Measurements from ENCODE around the gene CTTNBP2NL.

The CTTNBP2NL gene

GRCh38 chr1:112383759-112384370 lies 12.1 kb upstream of the CTTNBP2NL start:
- Histone ChIP-seq H2AK5ac (ENCODE audit: low read length) (no peak overlapping the region), H3K4me1 (ENCODE audit: control insufficient read depth, low read depth, low read length) (peaks cover 5% of the 10 kb centered on the region), H3K79me2 (ENCODE audit: control insufficient read depth, insufficient read depth, low read length) (no peaks in the 10 kb centered on the region), H3K4ac (ENCODE audit: low read depth, low read length) (no peak overlapping the region), H3K23ac (ENCODE audit: low read length) (no peak overlapping the region), H3K4me2 (ENCODE audit: low read length) (no peak overlapping the region), H2BK5ac (ENCODE audit: low read length) (no peak overlapping the region), H3K79me1 (ENCODE audit: low read length) (no peaks in the 10 kb centered on the region), H2BK15ac (replicated peaks; ENCODE audit: low read depth) (no peak overlapping the region), H3K18ac (ENCODE audit: low read length) (no peak overlapping the region), H4K8ac (ENCODE audit: low read depth, low read length) (no peak overlapping the region), H3K27me3 (ENCODE audit: insufficient read depth, low read length, poor library complexity) (no peaks in the 10 kb centered on the region), H3K9ac (ENCODE audit: low read length) (no peak overlapping the region), H3K4me3 (ENCODE audit: low read length) (no peak overlapping the region), H4K5ac (ENCODE audit: low read length) (no peak overlapping the region), H3K56ac (ENCODE audit: low read length) (no peak overlapping the region), H3K36me3 (ENCODE audit: control insufficient read depth, insufficient read depth, low read length) (no peaks in the 10 kb centered on the region), H2BK120ac (ENCODE audit: low read depth, low read length) (no peak overlapping the region), H3K27ac (ENCODE audit: low read depth, low read length) (no peak overlapping the region)
- WGBS (ENCODE audit: extremely low coverage, insufficient coverage, low lambda C conversion rate), result no CpG with 5 or more reads among the region's 1 CpG
- DNase-seq, result peak; percentile 72

GRCh38 chr1:112386024-112386723 lies 9.8 kb upstream of the CTTNBP2NL start:
- Histone ChIP-seq H3K4ac (ENCODE audit: low read depth, low read length) (no peak overlapping the region), H3K18ac (ENCODE audit: low read length) (no peak overlapping the region), H2BK15ac (replicated peaks; ENCODE audit: low read depth) (no peak overlapping the region), H3K4me2 (ENCODE audit: low read length) (no peak overlapping the region), H3K23ac (ENCODE audit: low read length) (no peak overlapping the region), H4K5ac (ENCODE audit: low read length) (no peak overlapping the region), H2BK120ac (ENCODE audit: low read depth, low read length) (no peak overlapping the region), H3K4me1 (ENCODE audit: control insufficient read depth, low read depth, low read length) (peaks cover 5% of the 10 kb centered on the region), H3K4me3 (ENCODE audit: low read length) (no peak overlapping the region), H3K79me1 (ENCODE audit: low read length) (no peaks in the 10 kb centered on the region), H3K9ac (ENCODE audit: low read length) (no peak overlapping the region), H4K8ac (ENCODE audit: low read depth, low read length) (no peak overlapping the region), H3K27ac (ENCODE audit: low read depth, low read length) (no peak overlapping the region), H2BK5ac (ENCODE audit: low read length) (no peak overlapping the region), H2AK5ac (ENCODE audit: low read length) (no peak overlapping the region), H3K36me3 (ENCODE audit: control insufficient read depth, insufficient read depth, low read length) (no peaks in the 10 kb centered on the region), H3K56ac (ENCODE audit: low read length) (peak overlapping the region; percentile 15), H3K27me3 (ENCODE audit: insufficient read depth, low read length, poor library complexity) (no peaks in the 10 kb centered on the region), H3K79me2 (ENCODE audit: control insufficient read depth, insufficient read depth, low read length) (no peaks in the 10 kb centered on the region)
- no CpG with 5 or more reads among the region's 14 CpGs for WGBS (ENCODE audit: extremely low coverage, insufficient coverage, low lambda C conversion rate)
- no peak for DNase-seq

- H2AK5ac ChIP-seq (ENCODE audit: low read length), result no peak overlapping the region
- H2BK5ac ChIP-seq (ENCODE audit: low read length), result no peak overlapping the region
- DNase-seq, result no peak
- H3K9ac ChIP-seq (ENCODE audit: low read length), result no peak overlapping the region
- H2BK120ac ChIP-seq (ENCODE audit: low read depth, low read length), result no peak overlapping the region
- H3K27ac ChIP-seq (ENCODE audit: low read depth, low read length), result no peak overlapping the region
- H4K8ac ChIP-seq (ENCODE audit: low read depth, low read length), result no peak overlapping the region
- H3K79me1 ChIP-seq (ENCODE audit: low read length), result no peaks in the 10 kb centered on the region
- no peak overlapping the region for H4K5ac ChIP-seq (ENCODE audit: low read length)
- no peaks in the 10 kb centered on the region for H3K27me3 ChIP-seq (ENCODE audit: insufficient read depth, low read length, poor library complexity)
- H3K4me2 ChIP-seq (ENCODE audit: low read length), result no peak overlapping the region
- peaks cover 7% of the 10 kb centered on the region for H3K4me1 ChIP-seq (ENCODE audit: control insufficient read depth, low read depth, low read length)
- no peak overlapping the region for H3K23ac ChIP-seq (ENCODE audit: low read length)
- H3K79me2 ChIP-seq (ENCODE audit: control insufficient read depth, insufficient read depth, low read length), result no peaks in the 10 kb centered on the region
- WGBS (ENCODE audit: extremely low coverage, insufficient coverage, low lambda C conversion rate), result no CpG with 5 or more reads among the region's 2 CpGs
- H2BK15ac ChIP-seq (replicated peaks; ENCODE audit: low read depth), result no peak overlapping the region
- H3K18ac ChIP-seq (ENCODE audit: low read length), result no peak overlapping the region
- no peak overlapping the region for H3K56ac ChIP-seq (ENCODE audit: low read length)
- no peaks in the 10 kb centered on the region for H3K36me3 ChIP-seq (ENCODE audit: control insufficient read depth, insufficient read depth, low read length)
- H3K4me3 ChIP-seq (ENCODE audit: low read length), result no peak overlapping the region
- H3K4ac ChIP-seq (ENCODE audit: low read depth, low read length), result no peak overlapping the region
These were observed 9.2 kb upstream of the CTTNBP2NL start for GRCh38 chr1:112386731-112387346.

- DNase-seq, result no peak
- H3K9ac ChIP-seq (ENCODE audit: low read length), result no peak overlapping the region
- H4K8ac ChIP-seq (ENCODE audit: low read depth, low read length), result no peak overlapping the region
- WGBS (ENCODE audit: extremely low coverage, insufficient coverage, low lambda C conversion rate), result no CpG with 5 or more reads among the region's 3 CpGs
- no peaks in the 10 kb centered on the region for H3K27me3 ChIP-seq (ENCODE audit: insufficient read depth, low read length, poor library complexity)
- no peak overlapping the region for H3K23ac ChIP-seq (ENCODE audit: low read length)
- H2BK5ac ChIP-seq (ENCODE audit: low read length), result no peak overlapping the region
- no peak overlapping the region for H3K27ac ChIP-seq (ENCODE audit: low read depth, low read length)
- H3K4me3 ChIP-seq (ENCODE audit: low read length), result no peak overlapping the region
- no peak overlapping the region for H3K18ac ChIP-seq (ENCODE audit: low read length)
- H3K56ac ChIP-seq (ENCODE audit: low read length), result no peak overlapping the region
- H3K79me2 ChIP-seq (ENCODE audit: control insufficient read depth, insufficient read depth, low read length), result no peaks in the 10 kb centered on the region
- H3K4me2 ChIP-seq (ENCODE audit: low read length), result no peak overlapping the region
- H3K4me1 ChIP-seq (ENCODE audit: control insufficient read depth, low read depth, low read length), result peaks cover 7% of the 10 kb centered on the region
- no peak overlapping the region for H3K4ac ChIP-seq (ENCODE audit: low read depth, low read length)
- H2BK120ac ChIP-seq (ENCODE audit: low read depth, low read length), result no peak overlapping the region
- H3K36me3 ChIP-seq (ENCODE audit: control insufficient read depth, insufficient read depth, low read length), result no peaks in the 10 kb centered on the region
- no peaks in the 10 kb centered on the region for H3K79me1 ChIP-seq (ENCODE audit: low read length)
- no peak overlapping the region for H2AK5ac ChIP-seq (ENCODE audit: low read length)
- no peak overlapping the region for H2BK15ac ChIP-seq (replicated peaks; ENCODE audit: low read depth)
- H4K5ac ChIP-seq (ENCODE audit: low read length), result no peak overlapping the region
These were observed 8.2 kb upstream of the CTTNBP2NL start for GRCh38 chr1:112387807-112388206.

GRCh38 chr1:112388436-112388835 lies 7.6 kb upstream of the CTTNBP2NL start:
- Histone ChIP-seq H3K4me2 (ENCODE audit: low read length) (no peak overlapping the region), H3K4ac (ENCODE audit: low read depth, low read length) (no peak overlapping the region), H3K4me1 (ENCODE audit: control insufficient read depth, low read depth, low read length) (peaks cover 7% of the 10 kb centered on the region), H3K27ac (ENCODE audit: low read depth, low read length) (no peak overlapping the region), H2AK5ac (ENCODE audit: low read length) (no peak overlapping the region), H3K18ac (ENCODE audit: low read length) (no peak overlapping the region), H2BK120ac (ENCODE audit: low read depth, low read length) (no peak overlapping the region), H3K79me1 (ENCODE audit: low read length) (no peaks in the 10 kb centered on the region), H4K8ac (ENCODE audit: low read depth, low read length) (no peak overlapping the region), H3K23ac (ENCODE audit: low read length) (no peak overlapping the region), H3K36me3 (ENCODE audit: control insufficient read depth, insufficient read depth, low read length) (no peaks in the 10 kb centered on the region), H3K56ac (ENCODE audit: low read length) (no peak overlapping the region), H3K4me3 (ENCODE audit: low read length) (no peak overlapping the region), H2BK5ac (ENCODE audit: low read length) (no peak overlapping the region), H4K5ac (ENCODE audit: low read length) (no peak overlapping the region), H2BK15ac (replicated peaks; ENCODE audit: low read depth) (no peak overlapping the region), H3K79me2 (ENCODE audit: control insufficient read depth, insufficient read depth, low read length) (no peaks in the 10 kb centered on the region), H3K27me3 (ENCODE audit: insufficient read depth, low read length, poor library complexity) (no peaks in the 10 kb centered on the region), H3K9ac (ENCODE audit: low read length) (no peak overlapping the region)
- DNase-seq, result no peak
- no CpG with 5 or more reads among the region's 3 CpGs for WGBS (ENCODE audit: extremely low coverage, insufficient coverage, low lambda C conversion rate)

Measured in mesendoderm (in vitro differentiated cells).